Gastroesophageal sphincter (tissue), 3 donors: ENCODE results near the gene KRT28.
"Not testable (repeated sequence)": the region's sequence is repeated elsewhere in the genome, so short reads cannot be mapped to it uniquely, and the experiment has no call there.

ENCODE experiments used
- EP300 ChIP-seq: sonication (generic); formaldehyde crosslinking; IDR thresholded peaks from one replicate; pipeline ENCODE4 v1.6.1; 2017; ENCODE audit warnings: antibody characterized with exemption, mild to moderate bottlenecking
- POLR2A ChIP-seq, 2 donors: fragments of 450-650 bp; IDR thresholded peaks; one replicate each; pipeline ENCODE4 v1.6.1; 2017; ENCODE audit warnings: antibody characterized with exemption in 2 of 2, mild to moderate bottlenecking in 2 of 2, moderate library complexity in 1 of 2
- POLR2AphosphoS5 ChIP-seq: sonication (generic); formaldehyde crosslinking; IDR thresholded peaks from one replicate; pipeline ENCODE4 v1.6.1; 2017; ENCODE audit warnings: antibody characterized with exemption
- TF ChIP-seq, protein P1 (sequence below), 4 experiments: fragments of 200-600 bp in 2 of 4; fragments of 450-650 bp in 2 of 4; sonication (generic) in 1 of 4; IDR thresholded peaks; one replicate each; pipeline ENCODE4 v1.5.1; 2017 to 2019; ENCODE audit warnings: antibody characterized with exemption in 4 of 4, mild to moderate bottlenecking in 2 of 4, moderate library complexity in 2 of 4

DNA sequence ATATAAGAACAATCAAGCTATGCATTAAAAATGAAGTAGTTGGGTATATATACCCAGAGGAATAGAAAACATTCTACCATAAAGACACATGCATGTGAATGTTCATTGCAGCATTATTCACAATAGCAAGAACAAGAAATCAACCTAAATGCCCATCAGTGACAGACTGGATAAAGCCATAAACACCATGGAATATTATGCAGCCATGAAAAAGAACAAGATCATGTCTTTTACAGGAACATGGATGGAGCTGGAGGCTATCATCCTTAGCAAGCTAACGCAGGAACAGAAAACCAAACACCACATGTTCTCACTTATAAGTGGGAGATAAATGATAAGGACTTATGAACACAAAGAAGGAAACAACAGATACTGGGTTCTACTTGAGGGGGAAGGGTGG lies 51.1 kb downstream of the KRT28 start:
- TF ChIP-seq, protein P1, sequence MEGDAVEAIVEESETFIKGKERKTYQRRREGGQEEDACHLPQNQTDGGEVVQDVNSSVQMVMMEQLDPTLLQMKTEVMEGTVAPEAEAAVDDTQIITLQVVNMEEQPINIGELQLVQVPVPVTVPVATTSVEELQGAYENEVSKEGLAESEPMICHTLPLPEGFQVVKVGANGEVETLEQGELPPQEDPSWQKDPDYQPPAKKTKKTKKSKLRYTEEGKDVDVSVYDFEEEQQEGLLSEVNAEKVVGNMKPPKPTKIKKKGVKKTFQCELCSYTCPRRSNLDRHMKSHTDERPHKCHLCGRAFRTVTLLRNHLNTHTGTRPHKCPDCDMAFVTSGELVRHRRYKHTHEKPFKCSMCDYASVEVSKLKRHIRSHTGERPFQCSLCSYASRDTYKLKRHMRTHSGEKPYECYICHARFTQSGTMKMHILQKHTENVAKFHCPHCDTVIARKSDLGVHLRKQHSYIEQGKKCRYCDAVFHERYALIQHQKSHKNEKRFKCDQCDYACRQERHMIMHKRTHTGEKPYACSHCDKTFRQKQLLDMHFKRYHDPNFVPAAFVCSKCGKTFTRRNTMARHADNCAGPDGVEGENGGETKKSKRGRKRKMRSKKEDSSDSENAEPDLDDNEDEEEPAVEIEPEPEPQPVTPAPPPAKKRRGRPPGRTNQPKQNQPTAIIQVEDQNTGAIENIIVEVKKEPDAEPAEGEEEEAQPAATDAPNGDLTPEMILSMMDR (IDR thresholded peaks at IDR 0.05), result not testable (repeated sequence)
- not testable (repeated sequence) for TF ChIP-seq POLR2A (IDR thresholded peaks at IDR 0.05); EP300; POLR2AphosphoS5
